ENCODE measurements around the gene EFCC1. TPM values are rescaled to one million over a fixed set of nuclear protein-coding genes. Genes with fewer than 3 reads are reported as not detected.

Gene EFCC1
- polyA plus RNA-seq, 1 donor (not counting 4 experiments of a cell fraction or from before 2014, with no cell fraction given): not detected

- FAIRE-seq: no peak
These were observed 33.5 kb downstream of the EFCC1 start for GRCh38 chr3:129034642-129035041.

GRCh38 chr3:129035360-129036221 is 34.5 kb downstream of the EFCC1 start:
- dilution Hi-C loops (cut with MboI; ENCODE audit: extremely low pct_ligation_motif_present, low sequenced_read_pairs): no loop called here
- no peak for DNase-seq (ENCODE audit: low read depth, low spot score)
- no peak for TF ChIP-seq CTCF (optimal IDR thresholded peaks at IDR 0.05 in 1 of 3, IDR thresholded peaks at IDR 0.05 in 1 of 3, conservative IDR thresholded peaks at IDR 0.05 in 1 of 3; ENCODE audit: extremely low read depth in 1 of 3, insufficient read depth in 2 of 3, low read length in 3 of 3)
- TF ChIP-seq EZH2 (IDR thresholded peaks at IDR 0.05; ENCODE audit: low read length): no peak
- H3K36me3 ChIP-seq (ENCODE audit: control insufficient read depth in 2 of 2, extremely low read depth in 1 of 2, insufficient read depth in 2 of 2, low read length in 2 of 2): no peaks in the 10 kb centered on the region
- H3K79me2 ChIP-seq (ENCODE audit: control insufficient read depth, insufficient read depth, low read length): no peaks in the 10 kb centered on the region
- no peaks in the 10 kb centered on the region for H4K20me1 ChIP-seq (ENCODE audit: control insufficient read depth, extremely low read depth, insufficient read depth, low read length)
- no peak for FAIRE-seq
- no peaks in the 10 kb centered on the region for H3K9me3 ChIP-seq (ENCODE audit: control insufficient read depth, low read depth, low read length)
- no peak overlapping the region for H2AFZ ChIP-seq (ENCODE audit: control insufficient read depth, low read length)
- H3K27ac ChIP-seq (ENCODE audit: control insufficient read depth, insufficient read depth, low read length): no peak overlapping the region
- no peak overlapping the region for H3K9ac ChIP-seq (ENCODE audit: control insufficient read depth, extremely low read depth, insufficient read depth, low read length)
- no peaks in the 10 kb centered on the region for H3K9me1 ChIP-seq (ENCODE audit: control insufficient read depth, extremely low read depth, insufficient read depth, low read length)
- H3K4me2 ChIP-seq (ENCODE audit: control insufficient read depth, extremely low read depth, insufficient read depth, low read depth, low read length): no peak overlapping the region
- no peak overlapping the region for H3K4me3 ChIP-seq (ENCODE audit: control insufficient read depth in 2 of 3, extremely low read depth in 1 of 3, insufficient read depth in 2 of 3, low read depth in 1 of 3, low read length in 3 of 3)
- peaks cover 17% of the 10 kb centered on the region for H3K27me3 ChIP-seq (ENCODE audit: control insufficient read depth, extremely low read depth, insufficient read depth, low read length)
- H3K4me1 ChIP-seq (ENCODE audit: control insufficient read depth, extremely low read depth, insufficient read depth, low read length): no peaks in the 10 kb centered on the region

More at GRCh38 chr3:129034642-129035041, 33.5 kb downstream of the EFCC1 start:
- no peaks in the 10 kb centered on the region for H3K9me3 ChIP-seq (ENCODE audit: control insufficient read depth, low read depth, low read length)
- no peaks in the 10 kb centered on the region for H3K9me1 ChIP-seq (ENCODE audit: control insufficient read depth, extremely low read depth, insufficient read depth, low read length)
- no peak overlapping the region for H3K4me3 ChIP-seq (ENCODE audit: control insufficient read depth in 2 of 3, extremely low read depth in 1 of 3, insufficient read depth in 2 of 3, low read depth in 1 of 3, low read length in 3 of 3)
- H3K79me2 ChIP-seq (ENCODE audit: control insufficient read depth, insufficient read depth, low read length): no peaks in the 10 kb centered on the region
- H3K27ac ChIP-seq (ENCODE audit: control insufficient read depth, insufficient read depth, low read length): no peak overlapping the region
- TF ChIP-seq EZH2 (IDR thresholded peaks at IDR 0.05; ENCODE audit: low read length) (no peak), CTCF (optimal IDR thresholded peaks at IDR 0.05 in 1 of 3, IDR thresholded peaks at IDR 0.05 in 1 of 3, conservative IDR thresholded peaks at IDR 0.05 in 1 of 3; ENCODE audit: extremely low read depth in 1 of 3, insufficient read depth in 2 of 3, low read length in 3 of 3) (no peak)
- H2AFZ ChIP-seq (ENCODE audit: control insufficient read depth, low read length): no peak overlapping the region
- H3K36me3 ChIP-seq (ENCODE audit: control insufficient read depth in 2 of 2, extremely low read depth in 1 of 2, insufficient read depth in 2 of 2, low read length in 2 of 2): no peaks in the 10 kb centered on the region
- dilution Hi-C loops (cut with MboI; ENCODE audit: extremely low pct_ligation_motif_present, low sequenced_read_pairs): no loop called here
- H4K20me1 ChIP-seq (ENCODE audit: control insufficient read depth, extremely low read depth, insufficient read depth, low read length): no peaks in the 10 kb centered on the region
- no peak overlapping the region for H3K4me2 ChIP-seq (ENCODE audit: control insufficient read depth, extremely low read depth, insufficient read depth, low read depth, low read length)
- DNase-seq (ENCODE audit: low read depth, low spot score): no peak
- H3K4me1 ChIP-seq (ENCODE audit: control insufficient read depth, extremely low read depth, insufficient read depth, low read length): no peaks in the 10 kb centered on the region
- no peak overlapping the region for H3K9ac ChIP-seq (ENCODE audit: control insufficient read depth, extremely low read depth, insufficient read depth, low read length)
- peaks cover 11% of the 10 kb centered on the region for H3K27me3 ChIP-seq (ENCODE audit: control insufficient read depth, extremely low read depth, insufficient read depth, low read length)
